NCI-H510A treated with DMSO at 0.1 percent for 48 hours (cell line): ENCODE data around the gene TRAF6.
"Not testable (repeated sequence)": the region's sequence is repeated elsewhere in the genome, so short reads cannot be mapped to it uniquely, and the experiment has no call there.

ENCODE experiments used
- DNase-seq: peaks from one replicate; lab custom pipeline; 2025; lab: John Stamatoyannopoulos, UW

TRAF6 gene

GRCh38 chr11:36493332-36493731 is 16.7 kb downstream of the TRAF6 start:
- no peak for DNase-seq

- peak; percentile 30 for DNase-seq
These were observed 17.3 kb downstream of the TRAF6 start for GRCh38 chr11:36492724-36493304.

- no peak for DNase-seq
These were observed 19.9 kb downstream of the TRAF6 start for GRCh38 chr11:36490026-36490806.

- no peak for DNase-seq
These were observed 22.0 kb downstream of the TRAF6 start for GRCh38 chr11:36488096-36488495.

GRCh38 chr11:36487619-36488018 is 22.5 kb downstream of the TRAF6 start:
- DNase-seq, result no peak

GRCh38 chr11:36485298-36486002 is 24.6 kb downstream of the TRAF6 start:
- no peak for DNase-seq

GRCh38 chr11:36483042-36483441 is 27.0 kb downstream of the TRAF6 start:
- not testable (repeated sequence) for DNase-seq

- DNase-seq, result no peak
These were observed 29.2 kb downstream of the TRAF6 start for GRCh38 chr11:36480833-36481232.

- peak; percentile 54 for DNase-seq
These were observed 31.3 kb downstream of the TRAF6 start for GRCh38 chr11:36478700-36479329.

- DNase-seq, result no peak
These were observed 34.9 kb downstream of the TRAF6 start for GRCh38 chr11:36475192-36475591.

- no peak for DNase-seq
These were observed 38.5 kb downstream of the TRAF6 start for GRCh38 chr11:36471577-36471976.

GRCh38 chr11:36469881-36470802 is 39.9 kb downstream of the TRAF6 start:
- no peak for DNase-seq

GRCh38 chr11:36469063-36469462 is 41.0 kb downstream of the TRAF6 start:
- DNase-seq, result no peak

- peak; percentile 31 for DNase-seq
These were observed 42.2 kb downstream of the TRAF6 start for GRCh38 chr11:36467916-36468315.

- no peak for DNase-seq
These were observed 43.1 kb downstream of the TRAF6 start for GRCh38 chr11:36467012-36467411.

GRCh38 chr11:36465449-36466163 is 44.5 kb downstream of the TRAF6 start:
- no peak for DNase-seq

GRCh38 chr11:36464720-36465119 is 45.4 kb downstream of the TRAF6 start:
- no peak for DNase-seq

GRCh38 chr11:36463781-36464180 is 46.3 kb downstream of the TRAF6 start:
- no peak for DNase-seq

- no peak for DNase-seq
These were observed 47.8 kb downstream of the TRAF6 start for GRCh38 chr11:36462321-36462720.

GRCh38 chr11:36460220-36460619 is 49.9 kb downstream of the TRAF6 start:
- no peak for DNase-seq

GRCh38 chr11:36459046-36459445 is 51.0 kb downstream of the TRAF6 start:
- DNase-seq, result no peak
